Common myeloid progenitor, CD34-positive (primary cell): ENCODE data around the gene S100A10.

ENCODE experiments used
- CTCF ChIA-PET: fragments of 350-600 bp; sonication (Branson Sonifier 250); formaldehyde crosslinking; loops from one replicate; lab custom pipeline; 2021; ENCODE audit warnings: antibody characterized with exemption; lab: Charles Lee
- POLR2A ChIA-PET: fragments of 350-600 bp; sonication (Branson Sonifier 250); formaldehyde crosslinking; loops from one replicate; lab custom pipeline; 2021; ENCODE audit warnings: antibody characterized with exemption; lab: Charles Lee
- DNase-seq, 3 donors: peaks; one replicate each; pipeline versions ENCODE4 v3.0.0 to v3.0.0-alpha.2; 2013
- H3K27ac ChIP-seq, 2 experiments: 1 replicate in 1 of 2; 2 replicates in 1 of 2; pipeline ENCODE4 v1.7.0; 2013; ENCODE audit warnings: inconsistent platforms in 2 of 2, low read length in 2 of 2, mild to moderate bottlenecking in 2 of 2, low read depth in 1 of 2, moderate library complexity in 1 of 2; ENCODE audit not compliant: severe bottlenecking in 2 of 2, insufficient read depth in 1 of 2, poor library complexity in 1 of 2
- H3K27me3 ChIP-seq, 5 experiments: replicated peaks in 2 of 5; 1 replicate in 3 of 5; 2 replicates in 2 of 5; pipeline versions ENCODE4 v1.6.1 to v1.7.0; 2013; ENCODE audit warnings: low read length in 4 of 5, mild to moderate bottlenecking in 2 of 5, moderate library complexity in 2 of 5, inconsistent platforms in 1 of 5; ENCODE audit not compliant: insufficient read depth in 5 of 5, control insufficient read depth in 4 of 5
- H3K36me3 ChIP-seq, 4 experiments: 1 replicate in 2 of 4; 2 replicates in 2 of 4; pipeline versions ENCODE4 v1.6.1 to v1.7.0; 2013; ENCODE audit warnings: low read length in 3 of 4, control low read depth in 1 of 4, mild to moderate bottlenecking in 1 of 4; ENCODE audit not compliant: control insufficient read depth in 4 of 4, insufficient read depth in 4 of 4
- H3K4me1 ChIP-seq, 4 experiments: 1 replicate in 3 of 4; 2 replicates in 1 of 4; pipeline versions ENCODE4 v1.6.1 to v1.7.1; 2013; ENCODE audit warnings: low read length in 3 of 4, mild to moderate bottlenecking in 3 of 4, control low read depth in 1 of 4, inconsistent platforms in 1 of 4, moderate library complexity in 1 of 4; ENCODE audit not compliant: control insufficient read depth in 4 of 4, insufficient read depth in 4 of 4; ENCODE audit errors: control extremely low read depth in 1 of 4
- H3K4me3 ChIP-seq, 7 experiments: 1 replicate in 4 of 7; 2 replicates in 3 of 7; pipeline versions ENCODE4 v1.5.1 to v1.7.0; 2013; ENCODE audit warnings: mild to moderate bottlenecking in 7 of 7, low read length in 6 of 7, moderate library complexity in 6 of 7, inconsistent platforms in 2 of 7, low read depth in 2 of 7, control low read depth in 1 of 7; ENCODE audit not compliant: insufficient read depth in 4 of 7, control insufficient read depth in 1 of 7; ENCODE audit errors: extremely low read depth in 1 of 7
- H3K9me3 ChIP-seq, 5 experiments: 1 replicate in 4 of 5; 2 replicates in 1 of 5; pipeline versions ENCODE4 v1.6.1 to v1.7.1; 2013; ENCODE audit warnings: low read length in 4 of 5, mild to moderate bottlenecking in 2 of 5, inconsistent platforms in 1 of 5, low read depth in 1 of 5, moderate library complexity in 1 of 5; ENCODE audit not compliant: control insufficient read depth in 4 of 5, insufficient read depth in 2 of 5; ENCODE audit errors: control extremely low read depth in 1 of 5
- WGBS: methylation state at CpG from one replicate; pipeline ENCODE4 v1.1.5; 2013; ENCODE audit not compliant: insufficient coverage; 5-methylcytosine and 5-hydroxymethylcytosine counted together

S100A10 gene

GRCh38 chr1:151942882-151943281 lies 50.8 kb downstream of the S100A10 start:
- Histone ChIP-seq H3K27ac (no peak overlapping the region), H3K4me3 (no peak overlapping the region), H3K36me3 (no peaks in the 10 kb centered on the region), H3K27me3 (no peaks in the 10 kb centered on the region), H3K4me1 (peaks cover 2 to 57% (median 25%) of the 10 kb centered on the region in 4 experiments), H3K9me3 (no peaks in the 10 kb centered on the region)
- ChIA-PET CTCF (interaction anchor here (0.6 kb wide), 1 partner anchor 44 kb away, joined by 3 read pairs; no protein-coding TSS in a partner anchor), POLR2A (no interaction called here)
- 92% methylated on average over 1 of the region's 1 CpG for WGBS
- DNase-seq: no peak

GRCh38 chr1:151940541-151940940 lies 53.1 kb downstream of the S100A10 start:
- Histone ChIP-seq H3K27me3 (no peaks in the 10 kb centered on the region), H3K36me3 (no peaks in the 10 kb centered on the region), H3K27ac (no peak overlapping the region), H3K9me3 (no peaks in the 10 kb centered on the region), H3K4me1 (peaks cover 0 to 43% (median 14%) of the 10 kb centered on the region in 4 experiments), H3K4me3 (no peak overlapping the region)
- CTCF ChIA-PET: interaction anchor here (1.2 to 13.2 kb wide), 3 partner anchors 14 to 55 kb away, joined by 3 to 103 read pairs (median 5); no protein-coding TSS in a partner anchor
- POLR2A ChIA-PET: no interaction called here
- DNase-seq: no peak
- 100% methylated on average over 1 of the region's 1 CpG for WGBS

GRCh38 chr1:151939779-151940178 lies 53.9 kb downstream of the S100A10 start:
- Histone ChIP-seq H3K4me1 (peaks cover 0 to 41% (median 12%) of the 10 kb centered on the region in 4 experiments), H3K27me3 (no peaks in the 10 kb centered on the region), H3K27ac (no peak overlapping the region), H3K9me3 (no peaks in the 10 kb centered on the region), H3K36me3 (no peaks in the 10 kb centered on the region), H3K4me3 (no peak overlapping the region)
- CTCF ChIA-PET: interaction anchor here (1.3 to 13.2 kb wide), 5 partner anchors 27 to 62 kb away, joined by 3 to 183 read pairs (median 9); no protein-coding TSS in a partner anchor
- no peak for DNase-seq
- POLR2A ChIA-PET: no interaction called here
- no CpG with 5 or more reads among the region's 1 CpG for WGBS

GRCh38 chr1:151939141-151939540 lies 54.5 kb downstream of the S100A10 start:
- H3K27me3 ChIP-seq: no peaks in the 10 kb centered on the region
- no peak for DNase-seq
- 100% methylated on average over 1 of the region's 3 CpGs for WGBS
- H3K4me1 ChIP-seq: peaks cover 0 to 38% (median 10%) of the 10 kb centered on the region in 4 experiments
- ChIA-PET CTCF (interaction anchor here (1.3 to 13.2 kb wide), 6 partner anchors 10 to 62 kb away, joined by 3 to 183 read pairs (median 8); no protein-coding TSS in a partner anchor), POLR2A (interaction anchor here (0.6 kb wide), 1 partner anchor 179 kb away, joined by 3 read pairs; no protein-coding TSS in a partner anchor)
- H3K4me3 ChIP-seq: no peak overlapping the region
- H3K9me3 ChIP-seq: no peaks in the 10 kb centered on the region
- no peak overlapping the region for H3K27ac ChIP-seq
- no peaks in the 10 kb centered on the region for H3K36me3 ChIP-seq

- WGBS: 93% methylated on average over 4 of the region's 7 CpGs
- no peak overlapping the region for H3K27ac ChIP-seq
- POLR2A ChIA-PET: no interaction called here
- DNase-seq: no peak
- CTCF ChIA-PET: interaction anchor here (1.1 to 13.2 kb wide), 10 partner anchors 9 to 77 kb away, joined by 3 to 183 read pairs (median 20); no protein-coding TSS in a partner anchor
- H3K4me3 ChIP-seq: no peak overlapping the region
- no peaks in the 10 kb centered on the region for H3K36me3 ChIP-seq
- peaks cover 0 to 25% (median 8%) of the 10 kb centered on the region in 4 experiments for H3K4me1 ChIP-seq
- no peaks in the 10 kb centered on the region for H3K9me3 ChIP-seq
- H3K27me3 ChIP-seq: no peaks in the 10 kb centered on the region
Measured at GRCh38 chr1:151936653-151937052, 57.0 kb downstream of the S100A10 start.

- Histone ChIP-seq H3K4me3 (no peak overlapping the region), H3K9me3 (no peaks in the 10 kb centered on the region), H3K36me3 (no peaks in the 10 kb centered on the region), H3K4me1 (peaks cover 0 to 19% (median 6%) of the 10 kb centered on the region in 4 experiments), H3K27ac (no peak overlapping the region), H3K27me3 (no peaks in the 10 kb centered on the region)
- 100% methylated on average over 1 of the region's 2 CpGs for WGBS
- POLR2A ChIA-PET: no interaction called here
- CTCF ChIA-PET: interaction anchor here (0.9 to 13.2 kb wide), 15 partner anchors 10 to 81 kb away, joined by 3 to 183 read pairs (median 8); partner anchors contain the start of gene S100A10
- no peak for DNase-seq
Measured at GRCh38 chr1:151935894-151936602, 57.6 kb downstream of the S100A10 start.

- H3K4me1 ChIP-seq: peaks cover 0 to 12% (median 3%) of the 10 kb centered on the region in 4 experiments
- H3K27ac ChIP-seq: no peak overlapping the region
- WGBS: 93% methylated on average over 3 of the region's 3 CpGs
- H3K36me3 ChIP-seq: no peaks in the 10 kb centered on the region
- H3K9me3 ChIP-seq: no peaks in the 10 kb centered on the region
- ChIA-PET POLR2A (no interaction called here), CTCF (interaction anchor here (0.8 to 13.2 kb wide), 21 partner anchors 11 to 114 kb away, joined by 3 to 183 read pairs (median 7); partner anchors contain the start of genes S100A10 and THEM4)
- no peak for DNase-seq
- no peak overlapping the region for H3K4me3 ChIP-seq
- no peaks in the 10 kb centered on the region for H3K27me3 ChIP-seq
Measured at GRCh38 chr1:151935154-151935553, 58.5 kb downstream of the S100A10 start.
